AG04450 (cell line): ENCODE results near the gene C1QL3. TPM values are rescaled to one million over a fixed set of nuclear protein-coding genes. Genes with fewer than 3 reads are reported as not detected.

ENCODE experiments used
- CTCF ChIA-PET: fragments of 300-600, 350-600 bp; formaldehyde crosslinking; extraction: SDS; loops from one replicate; lab custom pipeline; 2022; ENCODE audit warnings: antibody characterized with exemption, inconsistent platforms; lab: Charles Lee
- POLR2A ChIA-PET: fragments of 350-600 bp; formaldehyde crosslinking; extraction: SDS; loops from one replicate; lab custom pipeline; 2021; ENCODE audit warnings: antibody characterized with exemption, inconsistent platforms; lab: Yijun Ruan, JAX
- DNase-seq: peaks from one replicate; pipeline ENCODE4 v3.0.0-alpha.2; 2011; ENCODE audit warnings: low read depth, low spot score
- H3K27ac ChIP-seq: one replicate; pipeline ENCODE4 v1.5.1; 2012; ENCODE audit warnings: low read depth, low read length, control low read depth
- H3K27me3 ChIP-seq: one replicate; pipeline ENCODE4 v1.6.0; 2012; ENCODE audit warnings: low read length; ENCODE audit not compliant: control insufficient read depth, insufficient read depth
- H3K4me3 ChIP-seq: 2 replicates; pipeline ENCODE4 v1.5.1; 2011; ENCODE audit warnings: mild to moderate bottlenecking, low read depth, low read length, control low read depth
- H3K9me3 ChIP-seq: 2 replicates; pipeline ENCODE4 v1.5.1; 2012; ENCODE audit warnings: low read length; ENCODE audit not compliant: control insufficient read depth, insufficient read depth
- polyA plus RNA-seq: library from polyadenylated mRNA; depleted of rRNA; stranded (reverse); fragments of >200 nt; gene quantifications from 2 replicates; pipeline ENCODE4 v1.2.3, GENCODE V29; 2011
- TF ChIP-seq, protein P1 (sequence below): IDR thresholded peaks from 2 replicates; pipeline ENCODE4 v1.5.1; 2011; ENCODE audit warnings: low read depth, low read length, control low read depth, inconsistent platforms

C1QL3 gene
- polyA plus RNA-seq, 1 experiment: not detected

DNA sequence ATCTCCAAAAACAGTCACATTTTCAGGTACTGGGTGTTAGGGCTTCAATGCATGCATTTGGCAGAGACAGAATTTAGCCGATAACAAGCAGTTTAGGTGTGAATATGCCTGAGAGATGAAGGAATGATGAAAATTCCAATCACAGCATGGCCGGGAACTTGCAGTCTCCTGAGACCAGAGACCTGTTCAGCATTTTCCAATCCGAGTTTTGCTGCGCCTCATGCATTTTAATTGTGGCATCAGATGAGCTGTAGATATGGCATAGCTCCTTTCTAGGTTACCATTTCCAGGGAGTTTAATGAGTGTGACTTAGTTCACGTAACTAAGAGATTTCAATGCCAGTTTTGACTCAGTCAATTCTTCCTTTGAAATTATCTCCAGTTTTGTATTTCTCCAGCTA is 14.5 kb upstream of the C1QL3 start:
- POLR2A ChIA-PET: no interaction called here

DNA sequence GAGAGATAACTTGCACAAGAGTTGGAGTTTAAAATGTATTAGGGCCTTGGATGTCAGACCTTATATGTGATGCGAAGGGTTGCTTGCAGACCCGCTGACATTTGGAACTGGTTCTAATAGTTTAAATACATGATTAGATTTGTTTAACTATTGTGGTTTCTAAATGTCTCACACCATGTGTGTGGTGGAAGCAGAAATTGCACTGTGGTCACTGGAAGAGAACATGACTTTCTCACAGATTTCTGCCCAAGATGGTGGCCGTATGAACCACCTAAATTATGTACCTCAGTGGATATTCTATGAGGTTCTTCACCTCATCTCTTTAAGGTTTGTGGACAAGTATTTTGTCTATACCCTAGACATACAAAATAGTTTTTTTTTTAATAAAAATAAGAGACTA is 8.2 kb upstream of the C1QL3 start:
- CTCF ChIA-PET: interaction anchor here (1.7 kb wide), 1 partner anchor 627 kb away, joined by 8 read pairs; no protein-coding TSS in a partner anchor
- no peak for DNase-seq
- H3K27me3 ChIP-seq: peaks cover 13% of the 10 kb centered on the region
- POLR2A ChIA-PET: no interaction called here
- no peaks in the 10 kb centered on the region for H3K9me3 ChIP-seq
- no peak overlapping the region for H3K4me3 ChIP-seq
- no peak overlapping the region for H3K27ac ChIP-seq
- TF ChIP-seq, protein P1, sequence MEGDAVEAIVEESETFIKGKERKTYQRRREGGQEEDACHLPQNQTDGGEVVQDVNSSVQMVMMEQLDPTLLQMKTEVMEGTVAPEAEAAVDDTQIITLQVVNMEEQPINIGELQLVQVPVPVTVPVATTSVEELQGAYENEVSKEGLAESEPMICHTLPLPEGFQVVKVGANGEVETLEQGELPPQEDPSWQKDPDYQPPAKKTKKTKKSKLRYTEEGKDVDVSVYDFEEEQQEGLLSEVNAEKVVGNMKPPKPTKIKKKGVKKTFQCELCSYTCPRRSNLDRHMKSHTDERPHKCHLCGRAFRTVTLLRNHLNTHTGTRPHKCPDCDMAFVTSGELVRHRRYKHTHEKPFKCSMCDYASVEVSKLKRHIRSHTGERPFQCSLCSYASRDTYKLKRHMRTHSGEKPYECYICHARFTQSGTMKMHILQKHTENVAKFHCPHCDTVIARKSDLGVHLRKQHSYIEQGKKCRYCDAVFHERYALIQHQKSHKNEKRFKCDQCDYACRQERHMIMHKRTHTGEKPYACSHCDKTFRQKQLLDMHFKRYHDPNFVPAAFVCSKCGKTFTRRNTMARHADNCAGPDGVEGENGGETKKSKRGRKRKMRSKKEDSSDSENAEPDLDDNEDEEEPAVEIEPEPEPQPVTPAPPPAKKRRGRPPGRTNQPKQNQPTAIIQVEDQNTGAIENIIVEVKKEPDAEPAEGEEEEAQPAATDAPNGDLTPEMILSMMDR: no peak

More for the DNA sequence above, 14.5 kb upstream of the C1QL3 start:
- peaks cover 4% of the 10 kb centered on the region for H3K27me3 ChIP-seq
- H3K27ac ChIP-seq: no peak overlapping the region
- CTCF ChIA-PET: no interaction called here
- DNase-seq: no peak
- H3K9me3 ChIP-seq: no peaks in the 10 kb centered on the region
- H3K4me3 ChIP-seq: no peak overlapping the region
- TF ChIP-seq, protein P1: no peak

DNA sequence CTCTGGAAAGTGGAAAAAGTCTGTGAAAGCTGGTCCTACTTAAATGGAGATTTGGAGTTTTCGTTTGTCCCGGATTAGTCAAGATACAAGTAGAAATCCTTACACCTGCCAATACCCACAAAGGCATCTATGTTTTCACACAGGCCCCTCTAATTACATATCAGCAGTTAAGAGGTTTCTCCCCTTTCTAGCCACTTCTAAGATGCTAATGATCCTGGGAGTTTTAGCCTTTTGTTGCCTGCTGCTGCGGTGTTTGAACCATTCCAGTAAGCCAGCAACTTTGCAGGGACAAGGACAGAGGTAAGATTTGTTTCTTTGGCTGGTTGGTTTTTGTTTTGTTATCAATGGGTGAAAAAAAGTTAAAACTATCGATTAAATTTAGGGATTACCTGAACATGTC is 5.8 kb upstream of the C1QL3 start:
- no peak overlapping the region for H3K4me3 ChIP-seq
- H3K27me3 ChIP-seq: peaks cover 24% of the 10 kb centered on the region
- ChIA-PET CTCF (no interaction called here), POLR2A (no interaction called here)
- TF ChIP-seq, protein P1: no peak
- no peaks in the 10 kb centered on the region for H3K9me3 ChIP-seq
- no peak for DNase-seq
- H3K27ac ChIP-seq: no peak overlapping the region

DNA sequence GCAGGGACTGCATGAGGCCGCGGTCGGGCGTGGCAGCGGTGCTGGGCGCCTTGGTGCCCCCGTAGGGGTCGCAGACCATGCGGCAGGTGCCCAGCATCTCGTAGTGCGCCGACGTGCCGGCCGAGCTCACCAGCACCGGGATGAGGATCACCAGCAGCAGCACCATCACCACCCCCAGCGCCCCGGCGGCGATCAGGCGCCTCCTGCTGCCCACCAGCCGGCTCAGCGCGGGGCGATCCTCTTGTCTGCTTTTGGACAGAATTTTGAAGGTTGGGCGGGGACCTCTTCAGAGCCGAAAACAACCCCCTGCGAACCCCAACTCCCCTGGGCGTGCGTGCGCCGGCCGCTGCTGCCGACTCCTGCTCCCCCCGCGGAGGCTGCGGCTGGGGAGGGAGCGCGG is 779 bp downstream of the C1QL3 start:
- Histone ChIP-seq H3K9me3 (no peaks in the 10 kb centered on the region; the same call in 1 of the 2 replicates), H3K27me3 (peaks cover 37% of the 10 kb centered on the region), H3K4me3 (peak overlapping the region; percentile 51), H3K27ac (no peak overlapping the region)
- ChIA-PET CTCF (interaction anchor here (0.6 to 1.0 kb wide), 3 partner anchors 205 to 1264 kb away, joined by 3 to 4 read pairs (median 3); no protein-coding TSS in a partner anchor), POLR2A (no interaction called here)
- no peak for DNase-seq
- TF ChIP-seq, protein P1: peak; percentile 34

DNA sequence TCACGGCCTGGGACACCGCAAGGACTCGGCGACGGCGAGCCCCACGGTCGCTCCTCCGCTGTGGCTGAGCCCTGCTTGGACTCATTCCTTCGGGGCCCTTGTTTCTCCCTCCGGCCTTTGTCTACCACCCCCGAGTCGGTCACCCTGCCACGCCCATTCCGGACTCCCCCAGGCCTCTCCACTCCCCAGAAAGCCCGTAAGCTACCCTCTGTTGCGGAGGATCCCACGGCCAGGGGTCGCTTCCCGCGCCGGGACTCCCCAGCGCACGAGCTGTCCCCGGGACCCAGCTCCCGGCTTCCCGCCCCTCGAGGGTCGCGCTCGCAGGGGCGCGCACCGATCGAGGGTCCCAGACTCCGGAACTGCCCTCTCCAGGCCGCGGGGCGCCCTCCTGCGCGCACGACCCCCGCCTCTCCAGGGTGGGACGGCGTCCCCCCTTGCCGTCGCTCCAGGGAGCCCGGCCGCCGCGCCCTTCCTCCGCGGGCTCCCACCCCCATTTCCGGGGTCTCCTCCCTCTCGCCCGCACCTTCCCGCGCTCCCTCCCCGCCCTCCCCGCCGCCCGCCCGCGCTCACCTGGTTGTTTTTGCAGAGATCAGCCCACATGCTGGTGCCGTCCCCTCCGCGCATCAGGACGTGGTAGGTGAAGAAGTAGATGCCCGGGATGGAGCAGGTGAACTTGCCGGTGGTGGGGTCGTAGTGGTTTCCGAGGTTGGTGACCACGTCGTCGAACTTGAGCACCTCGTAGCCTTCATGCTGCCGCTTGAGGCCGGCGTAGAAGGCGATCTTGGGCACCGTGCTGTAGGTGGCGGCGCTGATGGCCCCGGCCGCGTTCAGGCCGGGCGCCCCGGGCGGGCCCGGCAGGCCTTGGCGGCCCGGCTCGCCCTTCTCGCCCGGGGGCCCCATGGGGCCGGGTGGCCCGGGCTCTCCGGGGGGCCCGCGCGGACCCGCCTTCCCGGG is 1.5 kb downstream of the C1QL3 start:
- Histone ChIP-seq H3K27me3 (peaks cover 37% of the 10 kb centered on the region), H3K27ac (no peak overlapping the region), H3K9me3 (no peaks in the 10 kb centered on the region; the same call in 1 of the 2 replicates), H3K4me3 (no peak overlapping the region)
- CTCF ChIA-PET: interaction anchor here (1.0 to 1.3 kb wide), 2 partner anchors 10 to 205 kb away, joined by 3 read pairs; no protein-coding TSS in a partner anchor
- TF ChIP-seq, protein P1: no peak
- no peak for DNase-seq
- POLR2A ChIA-PET: no interaction called here
